ENCODE results near the gene LIX1L.
"Not testable (repeated sequence)": the region's sequence is repeated elsewhere in the genome, so short reads cannot be mapped to it uniquely, and the experiment has no call there.

The LIX1L gene

GRCh38 chr1:145927063-145927886 is 30.5 kb downstream of the LIX1L start, which contains the start of gene RBM8A:
Gene RBM8A (minus strand): TSS chr1:145927484. CDS start chr1:145927426, 58 bp downstream.
- TF ChIP-seq CTCF (IDR thresholded peaks at IDR 0.05; ENCODE audit: low read depth, low read length), result peak; percentile 70

DNA sequence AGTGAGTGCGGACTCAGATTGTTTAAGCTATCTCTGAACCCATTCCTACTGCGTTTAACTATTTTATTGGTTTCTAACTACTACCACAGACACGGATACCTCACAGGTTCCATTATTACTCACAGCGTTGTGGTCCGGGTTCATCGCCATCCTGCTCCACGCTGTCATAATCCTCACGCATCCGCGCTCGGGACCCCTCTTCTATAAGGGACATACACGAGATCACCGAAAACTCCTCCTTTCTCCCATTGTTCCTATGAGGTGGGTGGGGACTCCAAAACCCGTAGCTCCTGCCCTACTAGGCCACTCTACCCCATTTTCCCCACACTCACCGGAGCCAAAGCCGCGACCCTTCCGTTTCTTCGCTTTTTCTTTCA is 31.1 kb downstream of the LIX1L start:
- TF ChIP-seq CTCF (IDR thresholded peaks at IDR 0.05; ENCODE audit: low read depth, low read length), result no peak

More at GRCh38 chr1:145927063-145927886, 30.5 kb downstream of the LIX1L start, which contains the start of gene RBM8A:
- peak; percentile 96 for DNase-seq (ENCODE audit: extremely low read depth, low read depth)

GRCh38 chr1:145922266-145922665 is 35.6 kb downstream of the LIX1L start:
- no peak for DNase-seq (ENCODE audit: extremely low read depth, low read depth)

More for the DNA sequence above, 31.1 kb downstream of the LIX1L start:
- DNase-seq (ENCODE audit: extremely low read depth, low read depth), result no peak

DNA sequence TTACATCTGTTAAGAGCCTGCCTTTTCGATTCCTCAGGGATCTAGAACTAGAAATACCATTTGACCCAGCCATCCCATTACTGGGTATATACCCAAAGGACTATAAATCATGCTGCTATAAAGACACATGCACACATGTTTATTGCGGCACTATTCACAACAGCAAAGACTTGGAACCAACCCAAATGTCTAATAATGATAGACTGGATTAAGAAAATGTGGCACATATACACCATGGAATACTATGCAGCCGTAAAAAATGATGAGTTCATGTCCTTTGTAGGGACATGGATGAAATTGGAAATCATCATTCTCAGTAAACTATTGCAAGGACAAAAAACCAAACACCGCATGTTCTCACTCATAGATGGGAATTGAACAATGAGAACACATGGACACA is 37.5 kb downstream of the LIX1L start:
- not testable (repeated sequence) for DNase-seq (ENCODE audit: extremely low read depth, low read depth)

More at GRCh38 chr1:145922266-145922665, 35.6 kb downstream of the LIX1L start:
- TF ChIP-seq CTCF (IDR thresholded peaks at IDR 0.05; ENCODE audit: low read depth, low read length), result no peak

DNA sequence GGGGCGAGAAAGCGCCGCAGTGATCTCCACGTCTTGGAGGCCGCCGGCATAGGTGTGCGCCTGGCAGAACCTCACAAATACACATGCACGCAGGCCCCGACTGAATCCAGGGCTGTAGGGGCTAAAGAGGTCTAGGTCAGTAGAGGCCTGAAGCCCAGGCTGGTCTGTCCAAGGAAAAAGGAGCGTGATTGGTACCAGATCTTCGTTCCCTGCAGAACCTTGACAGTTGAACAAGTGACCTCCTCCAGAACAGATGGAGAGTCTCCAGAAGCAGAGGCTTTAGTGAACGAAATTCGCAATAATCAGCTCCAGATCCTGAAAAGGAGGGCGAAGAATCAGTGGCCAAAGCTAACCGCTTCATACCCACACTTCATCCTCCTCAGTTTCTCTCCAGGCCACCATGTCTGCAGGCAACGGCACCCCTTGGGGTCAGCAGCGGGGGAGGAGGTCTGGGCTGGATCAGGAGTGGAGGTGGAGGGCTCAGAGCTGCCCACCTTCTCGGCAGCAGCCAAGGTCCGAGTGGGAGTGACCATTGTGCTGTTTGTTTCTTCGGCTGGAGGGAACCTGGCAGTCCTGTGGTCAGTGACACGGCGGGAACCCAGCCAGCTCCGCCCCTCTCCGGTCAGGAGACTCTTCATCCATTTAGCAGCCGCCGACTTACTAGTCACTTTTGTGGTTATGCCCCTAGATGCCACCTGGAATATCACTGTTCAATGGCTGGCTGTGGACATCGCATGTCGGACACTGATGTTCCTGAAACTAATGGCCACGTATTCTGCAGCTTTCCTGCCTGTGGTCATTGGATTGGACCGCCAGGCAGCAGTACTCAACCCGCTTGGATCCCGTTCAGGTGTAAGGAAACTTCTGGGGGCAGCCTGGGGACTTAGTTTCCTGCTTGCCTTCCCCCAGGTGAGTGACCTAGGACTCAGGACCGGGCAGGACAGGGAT is 38.6 kb downstream of the LIX1L start:
- DNase-seq (ENCODE audit: extremely low read depth, low read depth), result no peak
- TF ChIP-seq CTCF (IDR thresholded peaks at IDR 0.05; ENCODE audit: low read depth, low read length), result no peak

DNA sequence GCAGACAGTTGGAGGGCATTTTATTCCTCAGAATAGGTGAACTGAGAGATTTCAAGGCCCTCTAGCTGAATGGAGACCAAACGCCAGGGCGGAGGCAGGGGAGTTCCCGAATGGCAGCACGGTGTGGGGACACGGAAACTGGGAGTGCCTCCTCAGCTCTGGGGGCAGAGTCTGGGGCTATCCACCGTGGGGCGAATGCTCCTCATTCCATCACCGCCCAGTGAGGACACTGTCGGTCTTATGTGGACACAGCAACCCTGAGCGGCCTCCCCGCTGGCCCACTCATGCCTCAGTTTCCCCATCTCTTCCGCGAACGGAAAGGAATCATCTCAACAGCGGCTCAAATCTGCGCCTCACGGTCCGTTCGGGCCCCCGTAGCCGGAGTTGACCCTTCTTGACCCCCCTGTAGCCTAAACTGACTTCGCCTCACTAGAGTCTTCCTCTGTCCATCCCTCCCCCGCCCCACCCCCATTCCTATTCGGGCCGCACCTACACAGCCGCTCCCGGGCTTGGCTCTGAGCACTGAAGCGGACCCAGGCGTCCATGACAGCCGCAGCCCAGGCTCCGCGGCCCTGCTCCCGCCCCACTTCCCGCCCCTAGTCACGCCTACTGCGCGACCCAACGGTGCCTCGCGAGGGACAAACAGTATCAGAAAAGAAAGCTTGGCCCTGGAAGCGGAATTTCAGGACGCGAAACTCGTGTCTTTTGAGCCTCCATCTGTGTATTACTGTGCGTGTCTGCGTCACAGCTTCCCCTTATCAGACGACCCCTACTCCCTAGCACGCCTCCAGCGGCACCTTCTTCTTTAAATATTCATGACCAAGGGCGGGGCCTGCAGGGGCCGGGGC is 39.4 kb downstream of the LIX1L start, which contains the start of gene PEX11B:
TSS of gene PEX11B (minus strand) at position 574 of the 848 bp plus-strand sequence. CDS start at position 545, 29 bp downstream.
- no peak for TF ChIP-seq CTCF (IDR thresholded peaks at IDR 0.05; ENCODE audit: low read depth, low read length)
- peak; percentile 47 for DNase-seq (ENCODE audit: extremely low read depth, low read depth)

- no peak for TF ChIP-seq CTCF (IDR thresholded peaks at IDR 0.05; ENCODE audit: low read depth, low read length)
- no peak for DNase-seq (ENCODE audit: extremely low read depth, low read depth)
Observed at GRCh38 chr1:145917595-145917994, 40.2 kb downstream of the LIX1L start.

Measured in AG09319 (cell line).